T-helper 2 cell (primary cell): Measurements from ENCODE around the gene KANSL3.
"Not testable (repeated sequence)": the region's sequence is repeated elsewhere in the genome, so short reads cannot be mapped to it uniquely, and the experiment has no call there.

ENCODE experiments used
- DNase-seq, 5 experiments: peaks; one replicate each; pipeline versions ENCODE4 v3.0.0 to v3.0.0-alpha.2; 2012 to 2022
- total RNA-seq, 2 donors: gene quantifications; one replicate each; lab custom pipeline; 2026; lab: John Stamatoyannopoulos, UW

Gene KANSL3
- total RNA-seq = 101 to 121 reads per million in 2 donors

GRCh38 chr2:96638144-96639121 is at the start of gene KANSL3:
Gene KANSL3, minus strand, starts transcription at chr2:96638312. Its CDS starts 1,177 bp downstream, at chr2:96637135.
- DNase-seq = peak; percentile 79 to 94 (median 82)

- no peak for DNase-seq
Measured at GRCh38 chr2:96687266-96687665, 49.2 kb upstream of the KANSL3 start.

- no peak for DNase-seq
Measured at GRCh38 chr2:96685577-96686459, 47.7 kb upstream of the KANSL3 start.

DNA sequence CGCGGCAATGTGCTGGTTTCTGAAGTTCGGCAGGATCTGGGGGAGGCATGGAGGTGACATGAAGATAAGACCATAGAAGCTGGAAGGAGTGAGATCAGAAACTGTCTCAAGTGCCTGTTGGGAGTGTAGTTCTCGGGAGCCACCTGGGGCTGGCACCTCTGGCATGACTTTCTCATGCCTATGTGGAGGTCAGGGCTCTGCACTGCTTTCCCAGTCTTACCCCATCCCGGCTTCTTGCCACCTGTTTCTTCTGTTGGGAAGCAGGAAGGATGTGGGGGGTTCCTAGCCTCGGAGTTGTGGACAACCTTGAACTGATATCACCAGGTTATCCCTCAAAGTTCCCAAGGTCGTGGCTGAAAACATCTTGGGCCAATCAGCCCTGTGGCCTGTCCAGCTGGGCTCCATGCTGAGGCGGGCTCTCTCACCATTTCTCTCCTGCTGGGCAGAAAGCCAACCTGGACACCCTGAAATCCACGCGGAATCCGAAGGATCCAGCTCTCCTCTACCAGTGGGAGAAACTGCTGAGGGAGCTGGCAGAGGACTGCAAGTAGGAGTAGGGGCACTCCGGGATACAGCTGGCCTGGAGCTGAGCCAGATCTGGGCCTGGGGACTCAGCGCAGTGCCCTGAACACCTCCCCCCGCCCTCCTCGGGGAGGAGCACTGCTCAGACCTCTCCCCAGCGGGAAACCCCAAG is 46.9 kb upstream of the KANSL3 start:
- DNase-seq = no peak

- no peak for DNase-seq
Measured at GRCh38 chr2:96683972-96684820, 46.1 kb upstream of the KANSL3 start.

GRCh38 chr2:96683307-96683706 is 45.2 kb upstream of the KANSL3 start:
- DNase-seq = no peak

- DNase-seq = no peak
Measured at GRCh38 chr2:96681540-96681939, 43.4 kb upstream of the KANSL3 start.

GRCh38 chr2:96680561-96681141 is 42.5 kb upstream of the KANSL3 start:
- no peak for DNase-seq

- DNase-seq = no peak
Measured at GRCh38 chr2:96679848-96680247, 41.7 kb upstream of the KANSL3 start.

- DNase-seq = no peak
Measured at GRCh38 chr2:96669539-96670215, 31.6 kb upstream of the KANSL3 start.

GRCh38 chr2:96668771-96669170 is 30.7 kb upstream of the KANSL3 start:
- DNase-seq = no peak

GRCh38 chr2:96665717-96666116 is 27.6 kb upstream of the KANSL3 start:
- DNase-seq = not testable (repeated sequence)

- DNase-seq = no peak
Measured at GRCh38 chr2:96665083-96665569, 27.0 kb upstream of the KANSL3 start.

GRCh38 chr2:96664366-96664925 is 26.3 kb upstream of the KANSL3 start:
- no peak for DNase-seq

DNA sequence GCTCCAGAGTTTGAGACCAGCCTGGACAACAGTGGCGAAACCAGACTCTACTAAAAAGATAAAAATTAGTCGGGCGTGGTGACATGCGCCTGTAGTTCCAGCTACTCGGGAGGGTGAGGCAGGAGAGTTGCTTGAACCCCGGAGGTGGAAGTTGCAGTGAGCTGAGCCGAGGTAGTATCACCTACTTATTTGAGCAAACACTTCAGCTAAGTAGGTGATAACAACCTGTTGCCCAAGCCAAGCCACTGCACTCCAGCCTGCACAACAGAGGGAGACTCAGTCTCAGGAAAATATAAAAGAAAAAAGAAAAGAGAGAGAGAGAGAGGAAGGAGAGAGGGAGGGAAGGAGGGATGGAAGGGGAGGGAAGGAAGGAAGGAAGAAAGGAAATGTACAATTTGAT is 25.7 kb upstream of the KANSL3 start:
- DNase-seq = no peak

GRCh38 chr2:96663177-96663576 is 25.1 kb upstream of the KANSL3 start:
- DNase-seq = no peak

DNA sequence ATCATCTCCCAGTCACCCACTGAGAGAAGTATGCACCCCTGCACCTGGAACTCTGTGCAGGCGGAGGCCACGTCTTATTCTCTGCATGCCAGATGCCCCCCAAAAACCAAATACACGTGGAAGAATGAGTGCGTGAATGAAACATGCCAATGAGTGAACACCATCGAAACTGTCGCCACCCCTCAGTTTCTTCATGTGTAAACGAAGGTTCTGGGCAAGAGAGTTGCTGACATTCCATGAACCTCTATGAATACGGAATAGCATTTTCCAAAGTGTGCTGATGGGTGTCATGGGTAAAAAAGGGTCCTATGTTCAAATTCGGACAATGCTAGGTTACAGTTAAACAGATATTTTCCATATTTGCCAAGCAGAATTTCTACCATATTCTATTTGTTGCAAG is 24.2 kb upstream of the KANSL3 start:
- no peak for DNase-seq

- DNase-seq = no peak
Measured at GRCh38 chr2:96661324-96661723, 23.2 kb upstream of the KANSL3 start.

DNA sequence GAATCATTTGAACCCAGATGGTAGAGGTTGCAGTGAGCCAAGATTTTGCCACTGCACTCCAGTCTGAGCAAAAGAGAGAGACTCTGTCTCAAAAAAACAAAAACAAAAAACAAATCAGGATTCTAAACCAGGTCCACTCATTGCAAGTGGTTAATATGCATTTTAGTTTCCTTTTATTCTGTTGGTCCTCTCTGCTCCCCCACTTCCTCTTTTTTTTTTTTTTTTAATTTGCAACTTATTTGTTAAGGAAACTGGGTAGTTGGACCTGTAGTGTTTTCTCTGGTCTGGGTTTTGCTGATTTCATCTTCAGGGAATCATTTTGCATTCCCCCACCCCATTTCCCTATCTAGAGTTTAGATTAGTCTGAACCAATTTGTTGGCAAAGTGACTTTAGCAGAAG is 18.4 kb upstream of the KANSL3 start:
- DNase-seq = no peak

DNA sequence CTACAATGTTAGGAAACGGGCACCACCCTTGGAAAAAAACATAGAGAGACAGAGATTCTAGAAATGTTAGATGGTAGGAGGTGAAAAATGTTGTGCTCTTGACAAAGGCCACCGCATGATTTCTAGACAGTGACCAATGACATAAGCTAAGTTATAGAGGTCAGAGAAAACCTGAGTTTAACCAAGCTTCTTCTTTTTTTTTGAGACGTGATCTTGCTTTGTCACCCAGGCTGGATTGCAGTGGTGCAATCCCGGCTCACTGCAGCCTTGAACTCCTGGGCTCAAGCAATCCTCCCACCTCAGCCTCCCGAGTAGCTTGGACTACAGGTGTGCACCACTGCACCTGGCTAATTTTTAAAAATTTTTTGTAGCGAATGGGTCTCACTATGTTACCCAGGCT is 17.4 kb upstream of the KANSL3 start:
- DNase-seq = no peak
